ENCODE data around the gene DRAM2.
"Not testable (repeated sequence)": the region's sequence is repeated elsewhere in the genome, so short reads cannot be mapped to it uniquely, and the experiment has no call there.

Gene DRAM2

DNA sequence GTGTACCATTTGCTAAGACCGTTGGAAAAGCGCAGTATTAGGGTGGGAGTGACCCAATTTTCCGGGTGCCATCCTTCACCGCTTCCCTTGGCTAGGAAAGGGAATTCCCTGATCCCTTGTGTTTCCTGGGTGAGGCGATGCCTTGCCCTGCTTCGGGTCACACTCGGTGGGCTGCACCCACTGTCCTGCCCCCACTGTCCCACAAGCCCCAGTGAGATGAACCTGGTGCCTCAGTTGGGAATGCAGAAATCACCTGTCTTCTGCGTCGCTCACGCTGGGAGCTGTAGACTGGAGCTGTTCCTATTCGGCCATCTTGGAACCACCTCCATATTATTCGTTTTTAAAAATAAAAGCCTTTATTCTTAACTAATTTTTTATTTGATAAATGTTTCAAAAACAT lies 60.6 kb downstream of the DRAM2 start:
- not testable (repeated sequence) for DNase-seq

DNA sequence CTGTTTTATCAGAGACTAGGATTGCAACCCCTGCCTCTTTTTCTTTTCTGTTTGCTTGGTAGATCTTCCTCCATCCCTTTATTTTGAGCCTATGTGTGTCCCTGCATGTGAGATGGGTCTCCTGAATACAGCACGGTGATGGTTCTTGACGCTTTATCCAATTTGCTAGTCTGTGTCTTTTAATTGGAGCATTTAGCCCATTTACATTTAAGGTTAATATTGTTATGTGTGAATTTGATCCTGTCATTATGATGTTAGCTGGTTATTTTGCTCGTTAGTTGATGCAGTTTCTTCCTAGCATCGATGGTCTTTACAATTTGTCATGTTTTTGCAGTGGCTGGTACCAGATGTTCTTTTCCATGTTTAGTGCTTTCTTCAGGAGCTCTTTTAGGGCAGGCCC lies 62.6 kb downstream of the DRAM2 start:
- DNase-seq, result not testable (repeated sequence)

Data from stimulated activated CD4-positive, alpha-beta T cell treated with anti-CD3 and anti-CD28 coated beads, Interleukin-4, amount 100 ng/mL, for 4 hours (primary cell).